IMR-90 (cell line): ENCODE measurements around the gene TSPAN4. TPM values are rescaled to one million over a fixed set of nuclear protein-coding genes. Genes with fewer than 3 reads are reported as not detected.
A peak's percentile ranks its signal among the peaks of the same experiment; 100 is the strongest.

ENCODE experiments used
- ATAC-seq: fragments of 200-7000 bp; cut with Tn5 transposase; 2 replicates; pipeline ENCODE4 v1.9.1; 2020; ENCODE audit warnings: low read depth, mild to moderate bottlenecking, moderate library complexity
- BruUV-seq: library from RNA; stranded (reverse); fragments of 400-500 nt; replicated peaks from 2 replicates; lab custom pipeline; 2021; lab: Mats Ljungman, UMichigan
- CTCF ChIA-PET: fragments of 300-600 bp; formaldehyde crosslinking; extraction: SDS; loops from one replicate; lab custom pipeline; 2021; ENCODE audit warnings: antibody characterized with exemption; lab: Yijun Ruan, JAX
- POLR2A ChIA-PET: fragments of 300-600 bp; sonication (Branson Sonifier 250); formaldehyde crosslinking; loops from one replicate; lab custom pipeline; 2022; ENCODE audit warnings: antibody characterized with exemption; ENCODE audit not compliant: unreplicated experiment; lab: Charles Lee
- DNase-seq: peaks from one replicate; pipeline ENCODE4 v3.0.0; 2013
- H2AFZ ChIP-seq: replicated peaks from 2 replicates; pipeline ENCODE3; 2013; ENCODE audit warnings: low read length, mild to moderate bottlenecking; ENCODE audit not compliant: poor library complexity
- H2AK5ac ChIP-seq: 2 replicates; pipeline ENCODE4 v1.6.1; 2013; ENCODE audit warnings: low read depth, low read length, inconsistent platforms
- H2AK9ac ChIP-seq: replicated peaks from 2 replicates; pipeline ENCODE3; 2013; ENCODE audit warnings: mild to moderate bottlenecking, low read depth, low read length, moderate library complexity; ENCODE audit not compliant: poor library complexity
- H2BK120ac ChIP-seq: 2 replicates; pipeline ENCODE4 v1.6.1; 2013; ENCODE audit warnings: low read depth, low read length, inconsistent platforms
- H2BK15ac ChIP-seq: 3 replicates; pipeline ENCODE4 v1.6.1; 2013; ENCODE audit warnings: low read depth, low read length, inconsistent platforms
- H2BK20ac ChIP-seq: 2 replicates; pipeline ENCODE4 v1.6.1; 2013; ENCODE audit warnings: low read depth, mild to moderate bottlenecking, inconsistent platforms, low read length, moderate library complexity
- H2BK5ac ChIP-seq: 2 replicates; pipeline ENCODE4 v1.6.1; 2013; ENCODE audit warnings: mild to moderate bottlenecking, low read depth, low read length, inconsistent platforms; ENCODE audit not compliant: poor library complexity, severe bottlenecking
- H3K14ac ChIP-seq: replicated peaks from 2 replicates; pipeline ENCODE4 v1.6.1; 2013; ENCODE audit warnings: low read depth, low read length, inconsistent platforms
- H3K18ac ChIP-seq: 2 replicates; pipeline ENCODE4 v1.6.1; 2013; ENCODE audit warnings: low read depth, low read length, control low read depth
- H3K23ac ChIP-seq: 2 replicates; pipeline ENCODE4 v1.6.1; 2013; ENCODE audit warnings: low read depth, low read length, inconsistent platforms
- H3K27ac ChIP-seq: 2 replicates; pipeline ENCODE4 v1.5.1; 2013; ENCODE audit warnings: mild to moderate bottlenecking, control low read depth, low read length; ENCODE audit not compliant: insufficient read depth
- H3K27me3 ChIP-seq: 2 replicates; pipeline ENCODE4 v1.6.1; 2013; ENCODE audit warnings: low read length; ENCODE audit not compliant: control insufficient read depth, insufficient read depth
- H3K36me3 ChIP-seq: 2 replicates; pipeline ENCODE4 v1.6.1; 2013; ENCODE audit warnings: low read length, mixed read lengths; ENCODE audit not compliant: control insufficient read depth, insufficient read depth
- H3K4ac ChIP-seq: 2 replicates; pipeline ENCODE4 v1.6.1; 2013; ENCODE audit warnings: low read depth, low read length, inconsistent platforms
- H3K4me1 ChIP-seq: 2 replicates; pipeline ENCODE4 v1.6.1; 2013; ENCODE audit warnings: low read length, mixed read lengths; ENCODE audit not compliant: control insufficient read depth, insufficient read depth
- H3K4me2 ChIP-seq: 2 replicates; pipeline ENCODE4 v1.6.1; 2013; ENCODE audit warnings: low read depth, mild to moderate bottlenecking, control low read depth, low read length, moderate library complexity
- H3K4me3 ChIP-seq: 2 replicates; pipeline ENCODE4 v1.5.1; 2013; ENCODE audit warnings: low read depth, mild to moderate bottlenecking, control low read depth, low read length, moderate library complexity; ENCODE audit not compliant: insufficient read depth
- H3K56ac ChIP-seq: 2 replicates; pipeline ENCODE4 v1.6.1; 2013; ENCODE audit warnings: low read length, inconsistent platforms; ENCODE audit not compliant: insufficient read depth; ENCODE audit errors: extremely low read depth
- H3K79me1 ChIP-seq, 2 experiments: 2 replicates each; pipeline ENCODE4 v1.6.1; 2013; ENCODE audit warnings: low read length in 2 of 2, inconsistent platforms in 1 of 2, low read depth in 1 of 2
- H3K9ac ChIP-seq: 2 replicates; pipeline ENCODE4 v1.6.1; 2013; ENCODE audit warnings: low read depth, low read length, control low read depth
- H3K9me1 ChIP-seq: 2 replicates; pipeline ENCODE4 v1.6.1; 2013; ENCODE audit warnings: low read length, inconsistent platforms; ENCODE audit not compliant: insufficient read depth
- H3K9me3 ChIP-seq: 2 replicates; pipeline ENCODE4 v1.6.1; 2013; ENCODE audit warnings: low read length; ENCODE audit not compliant: control insufficient read depth, insufficient read depth
- H4K20me1 ChIP-seq: 2 replicates; pipeline ENCODE4 v1.6.1; 2013; ENCODE audit warnings: low read length, inconsistent platforms; ENCODE audit not compliant: insufficient read depth
- H4K5ac ChIP-seq: 2 replicates; pipeline ENCODE4 v1.6.1; 2013; ENCODE audit warnings: mild to moderate bottlenecking, low read depth, low read length, control low read depth
- H4K8ac ChIP-seq, 2 experiments: 2 replicates each; pipeline ENCODE4 v1.6.1; 2013; ENCODE audit warnings: low read depth in 2 of 2, low read length in 2 of 2, control low read depth in 1 of 2, inconsistent platforms in 1 of 2
- H4K91ac ChIP-seq: 2 replicates; pipeline ENCODE4 v1.6.1; 2013; ENCODE audit warnings: low read depth, low read length, inconsistent platforms; ENCODE audit not compliant: insufficient read depth
- CEBPB ChIP-seq: IDR thresholded peaks from 2 replicates; pipeline ENCODE4 v1.6.1; 2012; ENCODE audit warnings: low read depth, low read length, improper control_type of control experiment
- FOS ChIP-seq: fragments of 150-350 bp; IDR thresholded peaks from 2 replicates; pipeline ENCODE4 v1.6.1; 2016; ENCODE audit warnings: low read depth, low read length
- RCOR1 ChIP-seq: IDR thresholded peaks from 2 replicates; pipeline ENCODE4 v1.6.1; 2012; ENCODE audit warnings: mild to moderate bottlenecking, low read length, improper control_type of control experiment; ENCODE audit not compliant: insufficient replicate concordance
- WGBS, 2 experiments: methylation state at CpG; one replicate each; pipeline versions ENCODE4 v1.1.5 to v1.1.7; 2013; ENCODE audit warnings: missing lambda C conversion rate in 2 of 2; ENCODE audit not compliant: insufficient read length in 1 of 2; ENCODE audit errors: extremely low coverage in 2 of 2; 5-methylcytosine and 5-hydroxymethylcytosine counted together
- dilution Hi-C: fragments of 300-500 bp; cut with HindIII; formaldehyde crosslinking; loops from one replicate; pipeline ENCODE4 v1.14.3; 2018; ENCODE audit warnings: low sequenced_read_pairs; ENCODE audit not compliant: unreplicated experiment
- in situ Hi-C: fragments of 300-500 bp; cut with MboI; formaldehyde crosslinking; loops from 3 replicates; pipeline ENCODE4 v1.14.3; 2019; ENCODE audit warnings: low sequenced_read_pairs, inconsistent platforms, mixed read lengths
- intact Hi-C: fragments of 100-400 bp; cut with micrococcal nuclease; formaldehyde crosslinking; loops from 2 replicates; pipeline ENCODE4 v1.10.0; 2022
- polyA plus RNA-seq, 3 experiments: library from polyadenylated mRNA; depleted of rRNA; stranded (reverse); fragments of >200 nt; gene quantifications; 2 replicates each; pipeline ENCODE4 v1.2.3, GENCODE V29; 2012; ENCODE audit warnings: low replicate concordance in 1 of 3
- total RNA-seq: library from RNA; depleted of rRNA; stranded (reverse); fragments of >200 nt; gene quantifications from 2 replicates; pipeline ENCODE4 v1.2.3, GENCODE V29; 2012

Gene TSPAN4
- total and polyA plus RNA-seq, 2 of the 4 experiments (the other 2 are of a cell fraction) = 161 to 293 TPM

DNA sequence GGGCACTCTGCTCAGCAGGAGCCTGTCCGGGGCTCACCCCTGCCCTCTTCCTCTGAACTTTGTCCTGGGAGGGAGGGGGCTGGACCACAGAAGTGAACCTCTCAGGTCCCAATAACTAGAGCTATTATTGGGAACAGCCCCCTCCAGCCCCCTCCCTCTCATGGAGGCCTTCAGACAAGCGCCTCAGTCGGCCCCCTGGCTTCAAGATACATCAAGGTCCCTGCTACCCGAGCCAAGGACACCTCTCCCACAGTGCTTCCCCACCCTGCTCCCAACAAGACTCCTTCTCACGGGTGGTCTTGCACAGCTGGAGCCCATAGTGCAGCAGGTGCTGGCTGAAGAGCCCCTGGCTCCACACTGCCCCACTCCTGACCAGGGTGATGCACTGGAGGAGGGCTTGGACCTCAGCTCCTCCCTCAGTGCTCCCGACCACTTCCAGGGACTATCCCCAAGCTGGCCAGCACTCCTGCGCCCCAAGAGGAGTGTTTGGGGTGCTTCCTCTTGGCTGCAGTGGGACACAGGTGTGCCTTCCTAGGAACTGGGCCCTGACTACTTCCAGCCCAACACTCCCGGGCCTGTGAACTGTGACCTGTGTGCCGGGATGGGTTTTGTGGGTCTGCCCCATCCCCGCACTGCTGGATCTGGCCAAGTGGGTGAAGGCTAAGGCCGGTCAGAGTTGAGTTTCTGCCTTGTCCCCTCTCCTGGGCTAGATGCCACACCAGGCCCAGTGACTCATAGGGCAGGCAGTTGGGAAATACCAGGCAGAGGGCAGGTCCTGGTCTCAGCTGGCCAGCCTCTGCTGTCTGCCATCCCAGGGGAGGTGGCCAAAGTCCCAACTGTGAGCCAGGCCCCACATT, 21.8 kb upstream of the TSPAN4 start:
- H2AK9ac ChIP-seq = peak overlapping the region; percentile 94
- H4K5ac ChIP-seq = no peak overlapping the region
- H3K14ac ChIP-seq = no peak overlapping the region
- no peak overlapping the region for H2BK120ac ChIP-seq
- H2BK5ac ChIP-seq = peak overlapping the region; percentile 29
- intact Hi-C loops (no loop called here), in situ Hi-C loops (no loop called here), dilution Hi-C loops (no loop called here)
- peaks cover 19 to 29% of the 10 kb centered on the region in 2 experiments for H3K79me1 ChIP-seq
- no peak overlapping the region for H3K23ac ChIP-seq
- H3K27ac ChIP-seq = peak overlapping the region; percentile 3; the same call in 1 of the 2 replicates
- no peak overlapping the region for H2BK15ac ChIP-seq
- CTCF ChIA-PET = interaction anchor here (0.6 kb wide), 1 partner anchor 37 kb away, joined by 3 read pairs; no protein-coding TSS in a partner anchor
- H3K18ac ChIP-seq = no peak overlapping the region
- WGBS, 2 experiments = 82% methylated on average over 4 of the region's 11 CpGs; no CpG with 5 or more reads in 1 of the 2 experiments
- peaks cover 13% of the 10 kb centered on the region for H3K9me1 ChIP-seq
- peak overlapping the region; percentile 99 for H3K4me2 ChIP-seq
- peak overlapping the region; percentile 66 for H3K9ac ChIP-seq
- POLR2A ChIA-PET = interaction anchor here (1.8 kb wide), 1 partner anchor 16 kb away, joined by 4 read pairs; the partner anchor contains the start of gene PIDD1
- H3K56ac ChIP-seq = no peak overlapping the region
- peak overlapping the region; percentile 87 for H3K4me3 ChIP-seq
- H3K36me3 ChIP-seq = peaks cover 30% of the 10 kb centered on the region
- peak; percentile 56 for DNase-seq
- H4K8ac ChIP-seq = 0 out of 4 replicates have a peak overlapping the region, but pooled peaks of 1 of the 2 experiments have one; percentile 12
- BruUV-seq = no TSS peak
- H2BK20ac ChIP-seq = no peak overlapping the region
- H2AFZ ChIP-seq = peak overlapping the region; percentile 89
- H3K4ac ChIP-seq = no peak overlapping the region
- ATAC-seq = peak; percentile 2
- no peaks in the 10 kb centered on the region for H3K27me3 ChIP-seq
- peaks cover 37% of the 10 kb centered on the region for H4K20me1 ChIP-seq
- peak; percentile 69 for TF ChIP-seq FOS
- TF ChIP-seq CEBPB = peak; percentile 96
- TF ChIP-seq RCOR1 = no peak
- peak overlapping the region; percentile 63 for H2AK5ac ChIP-seq
- H3K4me1 ChIP-seq = peaks cover 21% of the 10 kb centered on the region
- no peaks in the 10 kb centered on the region for H3K9me3 ChIP-seq
- no peak overlapping the region for H4K91ac ChIP-seq
